ENCODE data around the gene RECQL5. TPM values are rescaled to one million over a fixed set of nuclear protein-coding genes. Genes with fewer than 3 reads are reported as not detected.

RECQL5 gene
- total and polyA plus RNA-seq, 2 of the 8 experiments (the other 6 are each of a cell fraction or from before 2014, with no cell fraction given) = 15.1 to 41.1 TPM

- peak overlapping the region; percentile 3; the same call in 1 of the 2 replicates for H2BK5ac ChIP-seq (ENCODE audit: low read depth, low read length)
- H3K27ac ChIP-seq (ENCODE audit: low read depth, low read length) = peak overlapping the region; percentile 63
- H3K14ac ChIP-seq (ENCODE audit: insufficient read length) = no peak overlapping the region
- H4K91ac ChIP-seq (replicated peaks; ENCODE audit: insufficient read length, low read length) = no peak overlapping the region
- H4K20me1 ChIP-seq (replicated peaks in 1 of 2; ENCODE audit: control insufficient read depth in 1 of 2, insufficient read depth in 2 of 2, low read length in 2 of 2) = peaks cover 0 to 1% of the 10 kb centered on the region in 2 experiments
- no peaks in the 10 kb centered on the region for H3K27me3 ChIP-seq (replicated peaks in 1 of 4; ENCODE audit: control insufficient read depth in 3 of 4, extremely low read depth in 1 of 4, insufficient read depth in 3 of 4, low read length in 3 of 4)
- H3K9ac ChIP-seq (replicated peaks in 1 of 4; ENCODE audit: extremely low read depth in 1 of 4, low read depth in 3 of 4, low read length in 3 of 4) = no peak overlapping the region
- H3K4ac ChIP-seq (replicated peaks; ENCODE audit: insufficient read length, low read depth, low read length) = no peak overlapping the region
- H3K9me3 ChIP-seq (ENCODE audit: insufficient read depth in 2 of 2, low read depth in 1 of 2, low read length in 1 of 2) = no peaks in the 10 kb centered on the region
- H3K79me2 ChIP-seq (ENCODE audit: control insufficient read depth in 1 of 2, insufficient read depth in 2 of 2, low read length in 2 of 2) = no peaks in the 10 kb centered on the region; a peak in 1 of 4 replicates
- H3K4me1 ChIP-seq (replicated peaks in 1 of 4; ENCODE audit: control insufficient read depth in 3 of 4, insufficient read depth in 4 of 4, low read length in 3 of 4) = peaks cover 5 to 16% (median 10%) of the 10 kb centered on the region in 4 experiments
- H4K5ac ChIP-seq (ENCODE audit: insufficient read length, low read depth, low read length) = no peak overlapping the region
- H3K36me3 ChIP-seq (ENCODE audit: control insufficient read depth in 2 of 4, insufficient read depth in 4 of 4, low read length in 3 of 4) = no peaks in the 10 kb centered on the region; a peak in 1 of 8 replicates
- no peak overlapping the region for H2AK5ac ChIP-seq (ENCODE audit: low read depth, low read length)
- H2BK20ac ChIP-seq (ENCODE audit: low read length) = no peak overlapping the region
- FAIRE-seq (no peak), DNase-seq (ENCODE audit: low read depth in 1 of 2, low spot score in 2 of 2) (no peak)
- no peak overlapping the region for H4K8ac ChIP-seq (ENCODE audit: extremely low read depth, insufficient read depth, low read length)
- H2BK15ac ChIP-seq (ENCODE audit: low read length) = no peak overlapping the region
- no peak overlapping the region for H3K18ac ChIP-seq (ENCODE audit: extremely low read depth, low read length)
- H3K56ac ChIP-seq (replicated peaks; ENCODE audit: insufficient read length, low read depth, low read length) = no peak overlapping the region
- H3K23ac ChIP-seq (ENCODE audit: insufficient read length) = no peak overlapping the region
- H2BK120ac ChIP-seq (replicated peaks; ENCODE audit: low read depth, low read length) = no peak overlapping the region
- H3K4me3 ChIP-seq (ENCODE audit: extremely low read depth in 1 of 4, insufficient read depth in 2 of 4, low read depth in 3 of 4, low read length in 4 of 4) = no peak overlapping the region
- H2BK12ac ChIP-seq (ENCODE audit: low read depth, low read length) = 0 out of 2 replicates have a peak overlapping the region, but pooled peaks have one; percentile 6
- no peaks in the 10 kb centered on the region for H3K23me2 ChIP-seq (ENCODE audit: low read depth, low read length)
- H2AFZ ChIP-seq (ENCODE audit: low read length) = no peak overlapping the region
- 89% methylated on average over 7 of the region's 7 CpGs; no CpG with 5 or more reads in 1 of the 2 experiments for WGBS, 2 experiments (ENCODE audit: extremely low coverage in 1 of 2, insufficient coverage in 1 of 2, insufficient read length in 1 of 2, insufficient replicate concordance in 2 of 2, low coverage in 1 of 2, low lambda C conversion rate in 2 of 2, missing lambda C conversion rate in 1 of 2)
- ChIA-PET CTCF (ENCODE audit: partially characterized antibody) (interaction anchor here (1.1 to 59.2 kb wide), 6 partner anchors 2 to 402 kb away, joined by 3 to 2200 read pairs (median 158); partner anchors contain the start of genes RECQL5, SAP30BP and SMIM5), POLR2A (ENCODE audit: partially characterized antibody) (interaction anchor here (0.9 to 3.0 kb wide), 8 partner anchors 8 to 61 kb away, joined by 3 to 19 read pairs (median 3); partner anchors contain the start of genes RECQL5, SAP30BP and SMIM5)
- H3K79me1 ChIP-seq (ENCODE audit: low read depth, low read length) = no peaks in the 10 kb centered on the region; the same call in 1 of the 2 replicates
- 0 out of 4 replicates have a peak overlapping the region, but pooled peaks of 1 of the 2 experiments have one; percentile 25 for H3K4me2 ChIP-seq (ENCODE audit: insufficient read depth in 1 of 2, low read depth in 2 of 2, low read length in 2 of 2)
- TF ChIP-seq BACH1 (IDR thresholded peaks at IDR 0.05; ENCODE audit: low read length) = no peak
- TF ChIP-seq SIX5 (IDR thresholded peaks at IDR 0.05; ENCODE audit: low read depth, low read length) = no peak
- no peak for TF ChIP-seq TBP (IDR thresholded peaks at IDR 0.05; ENCODE audit: low read depth, low read length)
- TF ChIP-seq, protein P1, sequence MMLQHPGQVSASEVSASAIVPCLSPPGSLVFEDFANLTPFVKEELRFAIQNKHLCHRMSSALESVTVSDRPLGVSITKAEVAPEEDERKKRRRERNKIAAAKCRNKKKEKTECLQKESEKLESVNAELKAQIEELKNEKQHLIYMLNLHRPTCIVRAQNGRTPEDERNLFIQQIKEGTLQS (IDR thresholded peaks at IDR 0.05; ENCODE audit: insufficient read depth, low read depth, low read length) = no peak
- no peak for TF ChIP-seq SAP30 (IDR thresholded peaks at IDR 0.05; ENCODE audit: insufficient read depth, insufficient replicate concordance, low read length)
- no peak for TF ChIP-seq TEAD4 (IDR thresholded peaks at IDR 0.05; ENCODE audit: low read depth, low read length)
- no peak for TF ChIP-seq ZNF274 (IDR thresholded peaks at IDR 0.05; ENCODE audit: borderline replicate concordance, extremely low read depth, low read length)
- TF ChIP-seq TAF1 (IDR thresholded peaks at IDR 0.05; ENCODE audit: low read depth, low read length) = no peak
- TF ChIP-seq JUND (IDR thresholded peaks at IDR 0.05; ENCODE audit: low read length) = no peak
- TF ChIP-seq RNF2 (IDR thresholded peaks at IDR 0.05; ENCODE audit: borderline replicate concordance, low read depth, low read length, missing control alignments, poor library complexity, severe bottlenecking) = no peak
- no peak for TF ChIP-seq SRF (IDR thresholded peaks at IDR 0.05; ENCODE audit: low read depth, low read length)
- no peak for TF ChIP-seq KDM5A (IDR thresholded peaks at IDR 0.05; ENCODE audit: low read length)
Measured at GRCh38 chr17:75642182-75642783, 24.7 kb downstream of the RECQL5 start.

Measured in H1 (cell line).